Chondrocyte (in vitro differentiated cells): ENCODE results near the gene LINC00237. TPM values are rescaled to one million over a fixed set of nuclear protein-coding genes. Genes with fewer than 3 reads are reported as not detected.

Experiments used
- DNase-seq: peaks from one replicate; pipeline ENCODE4 v3.0.0; 2021; ENCODE audit warnings: mixed read lengths, low spot score
- H3K27ac Mint-ChIP-seq: one replicate; pipeline ENCODE4 v1.8.0; 2021; ENCODE audit warnings: mild to moderate bottlenecking, moderate library complexity, mixed read lengths; ENCODE audit not compliant: unreplicated experiment
- H3K27me3 Mint-ChIP-seq: 2 replicates; pipeline ENCODE4 v1.8.0; 2021; ENCODE audit warnings: low read depth, mixed read lengths
- H3K36me3 Mint-ChIP-seq: 2 replicates; pipeline ENCODE4 v1.8.0; 2021; ENCODE audit warnings: low read depth, mixed read lengths
- H3K4me1 Mint-ChIP-seq: 2 replicates; pipeline ENCODE4 v1.8.0; 2021; ENCODE audit warnings: low read depth, mild to moderate bottlenecking, mixed read lengths
- H3K4me3 Mint-ChIP-seq: one replicate; pipeline ENCODE4 v1.8.0; 2021; ENCODE audit warnings: mild to moderate bottlenecking, moderate library complexity, mixed read lengths; ENCODE audit not compliant: unreplicated experiment
- H3K9me3 Mint-ChIP-seq: 2 replicates; pipeline ENCODE4 v1.8.0; 2021; ENCODE audit warnings: low read depth, mixed read lengths
- CTCF ChIP-seq: fragments of 200-600 bp; sonication (generic); IDR thresholded peaks from 2 replicates; pipeline ENCODE4 v1.5.0; 2021; ENCODE audit warnings: antibody characterized with exemption, mild to moderate bottlenecking, moderate library complexity
- total RNA-seq: library from RNA; stranded (reverse); gene quantifications from 3 replicates; pipeline ENCODE4 v1.2.1, GENCODE V29; 2021

Gene LINC00237
- total RNA-seq, 1 donor from 2014 or later: not detected

- TF ChIP-seq CTCF: no peak
- Mint-ChIP-seq H3K4me3 (no peak overlapping the region), H3K27me3 (no peaks in the 10 kb centered on the region), H3K9me3 (no peaks in the 10 kb centered on the region), H3K4me1 (no peaks in the 10 kb centered on the region), H3K36me3 (peaks cover 4% of the 10 kb centered on the region), H3K27ac (no peak overlapping the region)
- DNase-seq: no peak
Observed at GRCh38 chr20:21139881-21140566, 33.9 kb upstream of the LINC00237 start.

GRCh38 chr20:21137078-21137477, 30.9 kb upstream of the LINC00237 start:
- Mint-ChIP-seq H3K27ac (no peak overlapping the region), H3K36me3 (peaks cover 7% of the 10 kb centered on the region), H3K4me1 (no peaks in the 10 kb centered on the region), H3K9me3 (no peaks in the 10 kb centered on the region), H3K27me3 (no peaks in the 10 kb centered on the region), H3K4me3 (no peak overlapping the region)
- no peak for DNase-seq
- no peak for TF ChIP-seq CTCF

- Mint-ChIP-seq H3K27ac (no peak overlapping the region), H3K4me1 (no peaks in the 10 kb centered on the region), H3K27me3 (no peaks in the 10 kb centered on the region), H3K4me3 (no peak overlapping the region), H3K36me3 (peaks cover 6% of the 10 kb centered on the region), H3K9me3 (no peaks in the 10 kb centered on the region)
- no peak for TF ChIP-seq CTCF
- no peak for DNase-seq
Observed at GRCh38 chr20:21136015-21136732, 30.0 kb upstream of the LINC00237 start.

- peaks cover 7% of the 10 kb centered on the region for H3K36me3 Mint-ChIP-seq
- H3K4me1 Mint-ChIP-seq: no peaks in the 10 kb centered on the region
- DNase-seq: no peak
- no peaks in the 10 kb centered on the region for H3K9me3 Mint-ChIP-seq
- no peak overlapping the region for H3K27ac Mint-ChIP-seq
- TF ChIP-seq CTCF: no peak
- no peaks in the 10 kb centered on the region for H3K27me3 Mint-ChIP-seq
- H3K4me3 Mint-ChIP-seq: no peak overlapping the region
Observed at GRCh38 chr20:21134883-21135493, 28.8 kb upstream of the LINC00237 start.

GRCh38 chr20:21133917-21134622, 27.9 kb upstream of the LINC00237 start:
- no peaks in the 10 kb centered on the region for H3K9me3 Mint-ChIP-seq
- no peak overlapping the region for H3K27ac Mint-ChIP-seq
- H3K27me3 Mint-ChIP-seq: no peaks in the 10 kb centered on the region
- no peaks in the 10 kb centered on the region for H3K4me1 Mint-ChIP-seq
- H3K4me3 Mint-ChIP-seq: no peak overlapping the region
- H3K36me3 Mint-ChIP-seq: peaks cover 7% of the 10 kb centered on the region
- DNase-seq: no peak
- TF ChIP-seq CTCF: no peak
